ENCODE results near the gene KCNAB1.

- TF ChIP-seq CTCF (IDR thresholded peaks at IDR 0.05; ENCODE audit: low read length), result no peak
- no peak for TF ChIP-seq EZH2 (IDR thresholded peaks at IDR 0.05; ENCODE audit: borderline replicate concordance, low read length)
Measured at GRCh38 chr3:156489462-156489911, 369.1 kb downstream of the KCNAB1 start.
